ENCODE data around the gene ARF1.

GRCh38 chr1:228112167-228112566 lies 29.7 kb downstream of the ARF1 start:
- TF ChIP-seq, protein P1, sequence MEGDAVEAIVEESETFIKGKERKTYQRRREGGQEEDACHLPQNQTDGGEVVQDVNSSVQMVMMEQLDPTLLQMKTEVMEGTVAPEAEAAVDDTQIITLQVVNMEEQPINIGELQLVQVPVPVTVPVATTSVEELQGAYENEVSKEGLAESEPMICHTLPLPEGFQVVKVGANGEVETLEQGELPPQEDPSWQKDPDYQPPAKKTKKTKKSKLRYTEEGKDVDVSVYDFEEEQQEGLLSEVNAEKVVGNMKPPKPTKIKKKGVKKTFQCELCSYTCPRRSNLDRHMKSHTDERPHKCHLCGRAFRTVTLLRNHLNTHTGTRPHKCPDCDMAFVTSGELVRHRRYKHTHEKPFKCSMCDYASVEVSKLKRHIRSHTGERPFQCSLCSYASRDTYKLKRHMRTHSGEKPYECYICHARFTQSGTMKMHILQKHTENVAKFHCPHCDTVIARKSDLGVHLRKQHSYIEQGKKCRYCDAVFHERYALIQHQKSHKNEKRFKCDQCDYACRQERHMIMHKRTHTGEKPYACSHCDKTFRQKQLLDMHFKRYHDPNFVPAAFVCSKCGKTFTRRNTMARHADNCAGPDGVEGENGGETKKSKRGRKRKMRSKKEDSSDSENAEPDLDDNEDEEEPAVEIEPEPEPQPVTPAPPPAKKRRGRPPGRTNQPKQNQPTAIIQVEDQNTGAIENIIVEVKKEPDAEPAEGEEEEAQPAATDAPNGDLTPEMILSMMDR (IDR thresholded peaks at IDR 0.05; ENCODE audit: low read depth, low read length): no peak
- no peak for TF ChIP-seq POLR2A (IDR thresholded peaks at IDR 0.05; ENCODE audit: extremely low read depth, insufficient read length)
- TF ChIP-seq, protein P2, sequence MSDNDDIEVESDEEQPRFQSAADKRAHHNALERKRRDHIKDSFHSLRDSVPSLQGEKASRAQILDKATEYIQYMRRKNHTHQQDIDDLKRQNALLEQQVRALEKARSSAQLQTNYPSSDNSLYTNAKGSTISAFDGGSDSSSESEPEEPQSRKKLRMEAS (IDR thresholded peaks at IDR 0.05; ENCODE audit: low read depth, low read length): no peak

All from NB4 (cell line).